Measurements from ENCODE around the gene SLC34A3.
A peak's percentile ranks its signal among the peaks of the same experiment; 100 is the strongest.

SLC34A3 gene

DNA sequence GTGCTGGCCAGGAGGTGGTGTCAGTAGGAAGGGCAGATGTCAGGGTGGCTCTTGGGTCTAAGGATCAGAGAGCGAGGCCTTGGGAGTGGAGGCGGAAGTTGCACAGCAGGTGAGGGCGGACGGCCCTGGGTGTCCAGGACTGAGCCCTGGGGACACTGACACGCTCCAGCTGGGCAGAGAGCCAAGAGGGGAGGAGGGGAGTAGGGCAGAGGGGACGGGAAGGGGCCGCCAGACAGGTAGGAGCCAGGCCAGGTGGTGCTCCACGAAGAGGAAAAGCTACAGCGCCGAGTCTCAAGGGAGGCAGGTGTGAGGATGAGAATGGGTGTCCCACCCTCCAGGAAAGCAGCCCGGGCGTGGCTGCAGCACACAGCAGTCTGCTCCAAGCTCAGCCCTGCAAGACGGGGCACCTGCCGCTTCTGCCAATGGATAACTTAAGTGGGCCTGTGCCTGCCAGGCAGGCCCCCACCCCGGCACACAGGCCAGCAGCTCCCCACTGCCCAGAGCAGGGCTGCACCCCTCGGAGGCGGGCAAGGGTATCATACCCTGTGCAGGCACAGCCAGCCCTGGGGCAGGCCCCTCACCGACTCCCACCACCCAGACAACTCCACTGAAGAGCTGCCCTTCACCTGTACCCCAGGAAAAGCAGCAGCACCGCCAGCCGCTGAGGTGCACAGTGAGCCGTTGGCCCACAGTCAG lies 35.0 kb upstream of the SLC34A3 start:
- DNase-seq (ENCODE audit: low spot score): no peak

DNA sequence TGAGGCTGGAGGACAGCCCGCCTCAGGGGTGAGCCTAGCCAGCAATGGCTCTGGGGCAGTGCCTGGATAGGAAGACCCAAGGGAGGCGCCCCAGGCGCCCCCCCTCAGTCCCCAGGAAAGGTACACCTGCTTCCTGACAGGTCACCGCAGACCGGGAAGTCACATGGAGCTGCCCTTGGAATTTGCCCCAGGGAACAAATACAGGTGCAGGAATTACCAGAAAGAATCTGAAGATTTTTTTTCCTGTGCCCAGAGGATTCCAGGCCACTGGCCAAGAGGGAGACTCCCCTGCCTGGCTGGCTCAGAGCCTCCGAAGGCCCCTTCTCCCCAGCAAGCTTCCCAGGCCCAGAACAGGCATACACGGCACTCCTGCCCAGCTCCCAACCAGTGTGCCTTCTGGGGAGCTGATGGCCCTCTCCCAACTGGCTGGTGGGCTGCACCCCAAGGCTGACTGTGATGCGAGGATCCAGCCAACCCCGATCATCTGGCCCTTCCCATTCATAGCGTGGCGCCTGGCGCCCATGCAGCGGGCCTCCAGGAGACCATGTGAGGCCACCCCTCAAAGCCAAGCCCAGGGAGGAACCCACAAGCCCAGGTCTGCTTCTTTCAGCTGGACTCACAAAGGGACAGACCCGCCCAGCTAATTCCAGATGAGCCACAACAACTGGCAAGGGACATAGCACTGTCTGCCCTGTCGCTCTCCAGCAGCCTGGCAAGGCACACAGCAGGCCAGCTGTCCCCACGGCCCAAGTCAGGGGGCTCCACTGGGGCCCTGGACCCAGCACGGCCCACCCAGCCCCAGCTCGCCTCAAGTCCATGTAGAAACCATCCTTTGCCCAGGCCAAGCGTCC lies 32.4 kb upstream of the SLC34A3 start:
- DNase-seq (ENCODE audit: low spot score): no peak

DNA sequence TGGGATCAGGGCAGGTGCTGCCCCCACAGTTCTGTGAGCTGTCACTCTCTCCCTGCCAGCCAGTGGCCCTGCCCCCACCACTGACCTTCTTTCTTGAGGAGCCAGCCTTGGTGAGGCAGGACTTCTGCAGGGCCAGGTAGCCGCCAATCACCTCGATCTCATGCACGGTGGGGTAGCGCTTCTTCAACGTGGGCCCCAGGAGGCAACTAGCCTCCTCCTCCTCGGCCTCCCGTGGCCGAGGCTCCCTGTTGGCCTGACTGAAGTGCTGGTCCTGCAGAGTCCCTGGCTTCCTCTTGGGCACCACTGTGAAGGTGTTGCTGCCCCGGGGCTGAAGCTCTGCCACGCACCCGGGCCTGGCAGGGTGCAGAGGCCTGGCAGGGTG lies 31.8 kb upstream of the SLC34A3 start:
- no peak for DNase-seq (ENCODE audit: low spot score)

DNA sequence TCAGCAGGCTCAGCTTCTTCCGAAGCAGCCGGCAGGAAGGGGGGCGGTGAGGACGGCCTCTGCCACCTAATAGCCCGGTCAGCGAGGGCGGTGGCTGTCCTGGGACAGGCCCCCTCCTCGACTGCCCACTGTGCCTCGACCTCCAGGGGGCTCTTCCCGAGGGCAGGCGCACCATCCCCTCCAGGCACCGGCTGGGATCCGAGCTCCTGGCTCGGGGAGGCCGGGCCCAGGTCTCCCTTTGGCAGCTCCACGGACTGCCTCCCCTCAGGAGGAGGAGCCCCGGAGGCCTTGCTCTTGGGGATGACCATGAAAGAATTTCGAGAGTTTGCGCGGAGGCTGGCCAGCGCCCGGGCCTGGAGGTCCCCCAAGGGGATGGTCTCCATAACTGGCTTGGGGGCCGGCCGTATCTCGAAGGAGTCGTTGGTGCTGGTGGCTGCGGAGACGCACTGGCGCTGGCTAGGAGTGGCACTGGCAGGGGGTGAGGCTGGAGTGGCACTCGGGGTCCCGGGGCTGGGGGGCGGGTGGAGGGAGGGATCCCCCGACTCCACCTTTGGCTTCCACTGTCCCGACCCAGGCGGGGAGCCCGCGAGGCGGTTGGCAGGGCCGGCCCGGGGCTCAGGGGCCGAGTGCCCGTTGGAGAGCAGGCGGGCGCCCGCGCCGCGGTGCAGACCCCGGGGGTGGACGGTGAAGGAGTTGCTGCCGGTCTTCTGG lies 31.1 kb upstream of the SLC34A3 start:
- no peak for DNase-seq (ENCODE audit: low spot score)

DNA sequence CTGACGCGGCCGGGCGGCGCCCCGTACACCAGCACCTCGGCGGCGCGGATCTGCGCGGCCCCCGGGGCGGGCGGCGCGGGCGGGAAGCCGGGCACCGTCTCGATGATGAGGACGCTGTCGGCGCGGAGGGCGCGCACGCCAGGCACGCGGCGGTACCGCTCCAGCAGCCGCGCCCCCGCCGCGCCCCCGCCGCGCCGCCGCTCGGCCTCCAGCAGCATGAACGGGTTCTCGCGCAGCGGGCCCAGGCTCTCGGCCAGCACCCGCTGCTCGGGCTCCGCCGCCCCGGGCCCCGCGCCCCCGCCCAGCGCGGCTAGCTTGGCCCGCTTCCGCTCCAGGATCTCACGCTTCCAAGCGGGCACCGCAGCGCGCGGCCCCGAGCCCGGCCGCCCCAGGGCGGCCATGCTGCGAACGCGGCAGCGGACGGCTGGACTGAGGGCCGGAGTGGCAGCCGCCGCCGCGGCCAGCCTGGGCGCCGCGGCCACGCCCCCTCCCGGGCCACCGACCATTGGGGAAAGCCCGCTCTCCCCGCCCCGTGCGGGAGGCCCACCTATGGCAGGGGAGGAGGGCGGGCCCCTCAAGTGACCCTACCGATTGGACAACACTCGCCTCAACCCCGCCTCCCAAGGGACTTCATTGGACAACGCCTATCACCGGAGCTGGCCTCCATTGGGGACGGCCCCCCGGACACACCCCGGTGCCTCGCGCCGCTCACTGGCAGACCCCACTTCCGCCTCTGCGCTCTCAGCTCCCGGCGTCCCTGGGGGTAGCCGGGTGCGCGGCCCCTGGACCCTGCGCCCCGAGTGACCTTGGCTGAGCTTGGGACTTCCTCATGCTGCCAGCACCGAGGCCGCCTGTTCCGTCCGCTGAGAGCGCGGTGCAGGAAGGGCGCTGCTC lies 30.1 kb upstream of the SLC34A3 start, which contains the start of gene TPRN:
Gene TPRN (minus strand): TSS at position 431 of the 894 bp plus-strand sequence. CDS start 30 bp downstream, at position 401.
- peak; percentile 99 for DNase-seq (ENCODE audit: low spot score)

DNA sequence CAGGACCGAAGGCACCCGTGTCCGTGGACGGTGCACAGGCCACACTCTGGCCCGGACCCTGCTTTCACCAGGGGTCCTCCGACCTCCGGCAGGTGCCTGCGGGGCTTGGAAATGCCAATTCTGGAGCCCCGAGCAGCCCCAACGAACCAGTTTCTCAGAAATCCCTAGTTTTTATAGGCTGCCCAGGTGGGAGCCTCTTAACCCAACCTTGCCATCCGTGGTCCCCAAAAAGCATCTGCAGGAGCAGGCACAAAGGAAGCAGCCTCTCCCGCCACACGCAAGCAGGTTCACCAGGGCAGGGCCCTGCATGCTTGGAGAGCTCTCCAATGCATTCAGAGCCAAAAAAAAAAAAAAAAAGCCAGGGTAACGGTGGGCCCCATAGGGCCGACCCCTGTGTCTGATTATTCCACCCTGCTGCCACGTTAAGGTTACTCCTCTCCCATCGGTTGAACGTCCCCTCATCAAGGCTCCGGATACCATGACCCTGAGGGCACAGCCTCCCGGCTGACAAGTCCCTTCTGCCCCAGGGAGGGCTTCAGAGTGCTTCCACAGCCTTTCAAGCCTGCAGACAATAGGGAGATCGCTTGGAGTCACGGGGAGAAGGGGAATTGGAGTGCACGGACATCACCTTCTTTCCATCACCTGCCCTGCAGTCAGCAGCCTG lies 29.4 kb upstream of the SLC34A3 start:
- no peak for DNase-seq (ENCODE audit: low spot score)

DNA sequence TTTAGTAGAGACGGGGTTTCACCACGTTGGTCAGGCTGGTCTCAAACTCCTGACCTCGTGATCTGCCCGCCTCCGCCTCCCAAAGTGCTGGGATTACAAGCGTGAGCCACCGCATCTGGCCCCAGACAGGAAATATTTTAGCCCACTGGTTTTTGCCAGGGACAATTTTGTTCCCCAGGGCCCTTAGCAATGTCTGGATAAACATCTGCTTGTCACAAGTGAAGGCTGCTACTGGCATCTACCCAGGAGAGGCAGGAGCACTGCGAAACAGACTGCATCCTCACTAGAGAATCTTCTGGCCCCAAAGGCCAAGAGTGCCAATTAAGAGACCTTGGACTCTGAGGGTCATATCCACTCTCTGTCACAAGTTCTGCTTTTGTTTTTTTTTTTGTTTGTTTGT lies 27.7 kb upstream of the SLC34A3 start:
- no peak for DNase-seq (ENCODE audit: low spot score)

GRCh38 chr9:137204731-137205125 lies 26.0 kb upstream of the SLC34A3 start:
- no peak for DNase-seq (ENCODE audit: low spot score)

GRCh38 chr9:137205126-137206069 lies 25.3 kb upstream of the SLC34A3 start, which contains the start of the genes NDOR1 and TMEM203:
Gene NDOR1 (plus strand): TSS chr9:137205700. CDS start chr9:137205778, 78 bp downstream.
Gene TMEM203 (minus strand): TSS chr9:137205648. CDS start chr9:137205414, 234 bp downstream.
- DNase-seq (ENCODE audit: low spot score): peak; percentile 92

DNA sequence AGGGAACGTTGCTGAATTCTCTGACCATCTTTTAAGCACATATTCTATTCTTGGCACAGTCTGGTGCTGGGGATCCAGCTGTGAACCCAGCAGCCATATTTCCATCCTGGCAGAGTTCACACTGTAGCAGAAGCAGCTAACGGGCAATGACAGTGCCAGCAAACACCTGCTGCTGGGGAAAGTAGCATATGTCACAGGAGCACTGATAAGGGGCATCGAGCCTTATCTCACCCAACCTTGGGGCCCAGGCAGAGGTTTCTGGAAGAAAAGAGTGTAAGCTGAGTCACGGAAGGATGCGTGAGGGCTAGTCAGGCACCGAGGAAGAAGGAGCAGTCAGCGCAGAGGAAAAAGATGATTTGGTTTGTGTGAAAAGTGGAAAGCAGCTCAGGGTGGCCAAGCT lies 24.1 kb upstream of the SLC34A3 start:
- peak; percentile 66 for DNase-seq (ENCODE audit: low spot score)

GRCh38 chr9:137211532-137211931 lies 19.2 kb upstream of the SLC34A3 start:
- DNase-seq (ENCODE audit: low spot score): no peak

DNA sequence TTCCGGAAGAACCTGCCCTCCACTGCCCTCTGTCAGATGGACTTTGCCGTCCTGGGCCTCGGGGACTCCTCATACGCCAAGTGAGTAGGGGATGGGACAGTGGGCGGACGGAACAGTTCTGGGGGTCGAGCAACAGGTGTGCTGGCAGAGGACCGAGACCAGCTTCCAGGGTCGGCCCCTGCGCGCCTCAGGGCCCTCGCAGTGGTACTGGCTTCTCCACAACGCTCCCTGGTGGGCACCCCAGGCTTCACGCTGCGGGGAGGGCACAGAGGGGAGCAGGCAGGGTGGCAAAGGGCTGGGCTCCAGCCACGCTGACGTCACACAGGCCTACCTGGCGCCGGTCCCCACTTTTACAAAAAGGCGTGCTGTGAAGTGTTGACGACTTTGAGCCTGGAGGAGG lies 18.2 kb upstream of the SLC34A3 start:
- DNase-seq (ENCODE audit: low spot score): no peak

GRCh38 chr9:137213160-137214060 lies 17.3 kb upstream of the SLC34A3 start:
- DNase-seq (ENCODE audit: low spot score): no peak

DNA sequence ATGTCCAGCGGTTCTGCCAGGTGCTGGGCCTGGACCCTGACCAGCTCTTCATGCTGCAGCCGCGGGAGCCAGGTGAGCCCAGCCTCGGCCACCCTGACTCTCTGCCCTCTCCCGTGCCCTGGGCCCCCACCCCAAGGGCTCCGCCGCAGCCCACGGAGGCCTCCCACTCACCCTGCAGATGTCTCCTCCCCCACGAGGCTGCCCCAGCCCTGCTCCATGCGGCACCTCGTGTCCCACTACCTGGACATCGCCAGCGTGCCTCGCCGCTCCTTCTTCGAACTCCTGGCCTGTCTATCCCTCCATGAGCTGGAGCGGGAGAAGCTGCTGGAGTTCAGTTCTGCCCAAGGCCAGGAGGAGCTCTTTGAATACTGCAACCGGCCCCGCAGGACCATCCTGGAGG lies 16.1 kb upstream of the SLC34A3 start:
- no peak for DNase-seq (ENCODE audit: low spot score)

GRCh38 chr9:137215196-137215986 lies 15.3 kb upstream of the SLC34A3 start:
- DNase-seq (ENCODE audit: low spot score): no peak

DNA sequence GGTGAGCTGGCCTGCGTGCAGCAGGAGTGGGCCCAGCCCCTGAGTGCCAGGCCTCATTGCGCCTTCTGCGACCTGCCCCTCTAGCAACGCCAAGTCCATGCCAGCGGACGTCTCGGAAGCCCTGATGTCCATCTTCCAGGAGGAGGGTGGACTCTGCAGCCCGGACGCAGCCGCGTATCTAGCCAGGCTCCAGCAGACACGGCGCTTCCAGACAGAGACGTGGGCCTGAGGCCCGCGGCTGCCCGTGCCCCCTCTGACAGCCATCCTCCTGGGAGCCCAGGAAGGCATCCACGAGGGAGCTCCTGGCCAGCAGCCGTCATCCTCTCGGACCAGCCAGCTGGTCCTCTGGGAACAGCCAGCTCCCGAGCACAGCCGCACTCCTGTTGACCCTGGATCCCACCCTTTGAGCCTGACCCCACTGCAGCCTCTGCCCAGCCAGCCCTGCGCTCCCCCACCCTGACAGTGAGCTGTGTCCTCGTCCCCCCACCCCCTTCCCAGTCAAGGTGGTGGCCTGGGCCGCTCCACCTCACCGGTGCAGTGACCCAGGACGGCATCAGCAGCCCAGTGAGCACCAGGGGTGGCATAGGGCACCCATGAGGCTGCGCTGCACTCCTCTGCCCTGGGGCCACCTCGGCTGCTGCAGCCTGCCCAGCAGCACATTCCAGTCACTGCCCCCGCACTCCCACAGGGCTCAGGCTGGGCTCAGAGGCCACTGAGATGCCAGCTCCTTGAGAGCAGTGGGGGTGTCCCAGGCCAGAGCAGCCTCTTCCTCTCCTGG lies 14.3 kb upstream of the SLC34A3 start:
- no peak for DNase-seq (ENCODE audit: low spot score)

Data from hematopoietic multipotent progenitor cell treated with erythropoietin and hydrocortisone succinate and interleukin-3 and kit ligand, for 15 days (in vitro differentiated cells).